GM12878 (cell line): ENCODE data around the gene CACYBP.

ENCODE experiments used
- CHD4 ChIP-seq: fragments of 200-600 bp; sonication (generic); IDR thresholded peaks from 2 replicates; pipeline ENCODE4 v1.6.1; 2016; ENCODE audit warnings: mild to moderate bottlenecking
- EP300 ChIP-seq, 2 experiments: fragments of 150-350 bp in 1 of 2; IDR thresholded peaks; 2 replicates each; pipeline ENCODE4 v1.6.1; 2011 to 2012; ENCODE audit warnings: low read depth in 2 of 2, low read length in 2 of 2, borderline replicate concordance in 1 of 2, improper control_type of control experiment in 1 of 2, inconsistent platforms in 1 of 2; ENCODE audit not compliant: control insufficient read depth in 1 of 2
- EZH2 ChIP-seq: IDR thresholded peaks from 2 replicates; pipeline ENCODE4 v1.6.1; 2012; ENCODE audit warnings: low read depth, mild to moderate bottlenecking, control low read depth, inconsistent platforms, low read length, borderline replicate concordance; ENCODE audit not compliant: control insufficient read depth
- HDAC6 ChIP-seq: fragments of 200-600 bp; sonication (generic); IDR thresholded peaks from one replicate; pipeline ENCODE4 v1.8.0; 2017; ENCODE audit warnings: antibody characterized with exemption; ENCODE audit not compliant: unreplicated experiment
- NFXL1 ChIP-seq: fragments of 450-650 bp; IDR thresholded peaks from 2 replicates; pipeline ENCODE4 v1.6.1; 2017; ENCODE audit warnings: antibody characterized with exemption, mild to moderate bottlenecking, borderline replicate concordance
- TARDBP ChIP-seq: IDR thresholded peaks from 2 replicates; pipeline ENCODE4 v1.6.1; 2016; ENCODE audit warnings: borderline replicate concordance
- TF ChIP-seq, protein P1 (sequence below), 3 experiments: IDR thresholded peaks in 2 of 3; conservative IDR thresholded peaks in 1 of 3; 2 replicates each; pipeline ENCODE4 v1.5.1; 2011; ENCODE audit warnings: low read depth in 3 of 3, low read length in 3 of 3, mild to moderate bottlenecking in 3 of 3, control low read depth in 2 of 3, moderate library complexity in 2 of 3, inconsistent platforms in 1 of 3, mixed read lengths in 1 of 3; ENCODE audit not compliant: control insufficient read depth in 2 of 3, insufficient read depth in 1 of 3; ENCODE audit errors: extremely low read depth in 1 of 3
- TF ChIP-seq, protein P2 (sequence below): IDR thresholded peaks from 2 replicates; pipeline ENCODE4 v1.6.1; 2012; ENCODE audit warnings: low read depth, low read length, improper control_type of control experiment
- TF ChIP-seq, protein P3 (sequence below): IDR thresholded peaks from 2 replicates; pipeline ENCODE4 v1.6.1; 2012; ENCODE audit warnings: mild to moderate bottlenecking, low read depth, low read length
- TF ChIP-seq, protein P4 (sequence below): IDR thresholded peaks from 2 replicates; pipeline ENCODE4 v1.6.1; 2012; ENCODE audit warnings: low read length, inconsistent platforms

DNA sequence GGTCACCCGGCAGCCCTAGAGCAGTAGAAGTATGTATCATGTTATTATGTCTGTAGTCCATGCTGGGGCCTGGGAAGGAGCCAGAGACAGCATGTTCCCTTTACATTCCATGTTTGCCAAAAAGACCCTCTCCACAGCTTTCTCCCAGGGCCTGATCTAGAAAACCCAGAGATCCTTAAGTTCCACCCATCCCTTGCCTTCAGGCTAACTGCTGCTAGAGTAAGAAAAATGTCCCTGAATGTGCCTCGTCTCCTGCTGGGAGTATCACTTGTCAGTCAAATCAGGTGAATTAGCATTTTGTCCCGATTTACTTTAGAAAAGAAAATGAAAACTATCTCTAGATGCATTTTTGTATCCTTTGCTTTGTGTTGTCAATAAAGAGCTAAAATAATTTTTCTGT is 36.7 kb downstream of the CACYBP start:
- TF ChIP-seq, protein P1, sequence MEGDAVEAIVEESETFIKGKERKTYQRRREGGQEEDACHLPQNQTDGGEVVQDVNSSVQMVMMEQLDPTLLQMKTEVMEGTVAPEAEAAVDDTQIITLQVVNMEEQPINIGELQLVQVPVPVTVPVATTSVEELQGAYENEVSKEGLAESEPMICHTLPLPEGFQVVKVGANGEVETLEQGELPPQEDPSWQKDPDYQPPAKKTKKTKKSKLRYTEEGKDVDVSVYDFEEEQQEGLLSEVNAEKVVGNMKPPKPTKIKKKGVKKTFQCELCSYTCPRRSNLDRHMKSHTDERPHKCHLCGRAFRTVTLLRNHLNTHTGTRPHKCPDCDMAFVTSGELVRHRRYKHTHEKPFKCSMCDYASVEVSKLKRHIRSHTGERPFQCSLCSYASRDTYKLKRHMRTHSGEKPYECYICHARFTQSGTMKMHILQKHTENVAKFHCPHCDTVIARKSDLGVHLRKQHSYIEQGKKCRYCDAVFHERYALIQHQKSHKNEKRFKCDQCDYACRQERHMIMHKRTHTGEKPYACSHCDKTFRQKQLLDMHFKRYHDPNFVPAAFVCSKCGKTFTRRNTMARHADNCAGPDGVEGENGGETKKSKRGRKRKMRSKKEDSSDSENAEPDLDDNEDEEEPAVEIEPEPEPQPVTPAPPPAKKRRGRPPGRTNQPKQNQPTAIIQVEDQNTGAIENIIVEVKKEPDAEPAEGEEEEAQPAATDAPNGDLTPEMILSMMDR (IDR thresholded peaks at IDR 0.05 in 2 of 3, conservative IDR thresholded peaks at IDR 0.05 in 1 of 3; ENCODE audit: control insufficient read depth in 2 of 3, extremely low read depth in 1 of 3, insufficient read depth in 1 of 3, low read depth in 3 of 3, low read length in 3 of 3): no peak
- TF ChIP-seq HDAC6: no peak
- TF ChIP-seq, protein P2, sequence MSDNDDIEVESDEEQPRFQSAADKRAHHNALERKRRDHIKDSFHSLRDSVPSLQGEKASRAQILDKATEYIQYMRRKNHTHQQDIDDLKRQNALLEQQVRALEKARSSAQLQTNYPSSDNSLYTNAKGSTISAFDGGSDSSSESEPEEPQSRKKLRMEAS: no peak
- TF ChIP-seq TARDBP: no peak
- no peak for TF ChIP-seq CHD4
- TF ChIP-seq EZH2: no peak
- TF ChIP-seq NFXL1: no peak
- TF ChIP-seq, protein P3, sequence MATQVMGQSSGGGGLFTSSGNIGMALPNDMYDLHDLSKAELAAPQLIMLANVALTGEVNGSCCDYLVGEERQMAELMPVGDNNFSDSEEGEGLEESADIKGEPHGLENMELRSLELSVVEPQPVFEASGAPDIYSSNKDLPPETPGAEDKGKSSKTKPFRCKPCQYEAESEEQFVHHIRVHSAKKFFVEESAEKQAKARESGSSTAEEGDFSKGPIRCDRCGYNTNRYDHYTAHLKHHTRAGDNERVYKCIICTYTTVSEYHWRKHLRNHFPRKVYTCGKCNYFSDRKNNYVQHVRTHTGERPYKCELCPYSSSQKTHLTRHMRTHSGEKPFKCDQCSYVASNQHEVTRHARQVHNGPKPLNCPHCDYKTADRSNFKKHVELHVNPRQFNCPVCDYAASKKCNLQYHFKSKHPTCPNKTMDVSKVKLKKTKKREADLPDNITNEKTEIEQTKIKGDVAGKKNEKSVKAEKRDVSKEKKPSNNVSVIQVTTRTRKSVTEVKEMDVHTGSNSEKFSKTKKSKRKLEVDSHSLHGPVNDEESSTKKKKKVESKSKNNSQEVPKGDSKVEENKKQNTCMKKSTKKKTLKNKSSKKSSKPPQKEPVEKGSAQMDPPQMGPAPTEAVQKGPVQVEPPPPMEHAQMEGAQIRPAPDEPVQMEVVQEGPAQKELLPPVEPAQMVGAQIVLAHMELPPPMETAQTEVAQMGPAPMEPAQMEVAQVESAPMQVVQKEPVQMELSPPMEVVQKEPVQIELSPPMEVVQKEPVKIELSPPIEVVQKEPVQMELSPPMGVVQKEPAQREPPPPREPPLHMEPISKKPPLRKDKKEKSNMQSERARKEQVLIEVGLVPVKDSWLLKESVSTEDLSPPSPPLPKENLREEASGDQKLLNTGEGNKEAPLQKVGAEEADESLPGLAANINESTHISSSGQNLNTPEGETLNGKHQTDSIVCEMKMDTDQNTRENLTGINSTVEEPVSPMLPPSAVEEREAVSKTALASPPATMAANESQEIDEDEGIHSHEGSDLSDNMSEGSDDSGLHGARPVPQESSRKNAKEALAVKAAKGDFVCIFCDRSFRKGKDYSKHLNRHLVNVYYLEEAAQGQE: no peak
- TF ChIP-seq EP300 (IDR thresholded peaks at IDR 0.05; ENCODE audit: borderline replicate concordance in 1 of 2, control insufficient read depth in 1 of 2, low read depth in 2 of 2, low read length in 2 of 2): no peak
- TF ChIP-seq, protein P4, sequence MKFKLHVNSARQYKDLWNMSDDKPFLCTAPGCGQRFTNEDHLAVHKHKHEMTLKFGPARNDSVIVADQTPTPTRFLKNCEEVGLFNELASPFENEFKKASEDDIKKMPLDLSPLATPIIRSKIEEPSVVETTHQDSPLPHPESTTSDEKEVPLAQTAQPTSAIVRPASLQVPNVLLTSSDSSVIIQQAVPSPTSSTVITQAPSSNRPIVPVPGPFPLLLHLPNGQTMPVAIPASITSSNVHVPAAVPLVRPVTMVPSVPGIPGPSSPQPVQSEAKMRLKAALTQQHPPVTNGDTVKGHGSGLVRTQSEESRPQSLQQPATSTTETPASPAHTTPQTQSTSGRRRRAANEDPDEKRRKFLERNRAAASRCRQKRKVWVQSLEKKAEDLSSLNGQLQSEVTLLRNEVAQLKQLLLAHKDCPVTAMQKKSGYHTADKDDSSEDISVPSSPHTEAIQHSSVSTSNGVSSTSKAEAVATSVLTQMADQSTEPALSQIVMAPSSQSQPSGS: no peak
